ENCODE results near the gene LRRC3. TPM values are rescaled to one million over a fixed set of nuclear protein-coding genes. Genes with fewer than 3 reads are reported as not detected.

LRRC3 gene
- polyA plus RNA-seq, 1 donor (not counting 4 experiments of a cell fraction or from before 2014, with no cell fraction given) = 1.4 TPM

GRCh38 chr21:44425307-44425894 is 29.9 kb upstream of the LRRC3 start:
- Histone ChIP-seq H3K36me3 (ENCODE audit: control insufficient read depth in 2 of 2, extremely low read depth in 1 of 2, insufficient read depth in 2 of 2, low read length in 2 of 2) (no peaks in the 10 kb centered on the region), H3K79me2 (ENCODE audit: control insufficient read depth, insufficient read depth, low read length) (no peaks in the 10 kb centered on the region), H3K9me3 (ENCODE audit: control insufficient read depth, low read depth, low read length) (peaks cover 4% of the 10 kb centered on the region), H3K27ac (ENCODE audit: control insufficient read depth, insufficient read depth, low read length) (no peak overlapping the region), H3K27me3 (ENCODE audit: control insufficient read depth, extremely low read depth, insufficient read depth, low read length) (no peaks in the 10 kb centered on the region), H2AFZ (ENCODE audit: control insufficient read depth, low read length) (no peak overlapping the region), H3K4me3 (ENCODE audit: control insufficient read depth in 2 of 3, extremely low read depth in 1 of 3, insufficient read depth in 2 of 3, low read depth in 1 of 3, low read length in 3 of 3) (peak overlapping the region in 1 of 3 experiments; percentile 22), H3K4me1 (ENCODE audit: control insufficient read depth, extremely low read depth, insufficient read depth, low read length) (no peaks in the 10 kb centered on the region), H3K4me2 (ENCODE audit: control insufficient read depth, extremely low read depth, insufficient read depth, low read depth, low read length) (no peak overlapping the region), H4K20me1 (ENCODE audit: control insufficient read depth, extremely low read depth, insufficient read depth, low read length) (no peaks in the 10 kb centered on the region), H3K9ac (ENCODE audit: control insufficient read depth, extremely low read depth, insufficient read depth, low read length) (no peak overlapping the region), H3K9me1 (ENCODE audit: control insufficient read depth, extremely low read depth, insufficient read depth, low read length) (no peaks in the 10 kb centered on the region)
- DNase-seq (ENCODE audit: low read depth, low spot score) = no peak
- dilution Hi-C loops (cut with MboI; ENCODE audit: extremely low pct_ligation_motif_present, low sequenced_read_pairs) = no loop called here
- TF ChIP-seq CTCF (optimal IDR thresholded peaks at IDR 0.05 in 1 of 3, IDR thresholded peaks at IDR 0.05 in 1 of 3, conservative IDR thresholded peaks at IDR 0.05 in 1 of 3; ENCODE audit: extremely low read depth in 1 of 3, insufficient read depth in 2 of 3, low read length in 3 of 3) (no peak), EZH2 (IDR thresholded peaks at IDR 0.05; ENCODE audit: low read length) (no peak)
- FAIRE-seq = no peak

GRCh38 chr21:44425895-44426662 is 29.2 kb upstream of the LRRC3 start:
- no peaks in the 10 kb centered on the region for H3K79me2 ChIP-seq (ENCODE audit: control insufficient read depth, insufficient read depth, low read length)
- H2AFZ ChIP-seq (ENCODE audit: control insufficient read depth, low read length) = no peak overlapping the region
- H3K4me2 ChIP-seq (ENCODE audit: control insufficient read depth, extremely low read depth, insufficient read depth, low read depth, low read length) = no peak overlapping the region
- H3K27me3 ChIP-seq (ENCODE audit: control insufficient read depth, extremely low read depth, insufficient read depth, low read length) = no peaks in the 10 kb centered on the region
- dilution Hi-C loops (cut with MboI; ENCODE audit: extremely low pct_ligation_motif_present, low sequenced_read_pairs) = no loop called here
- H3K4me3 ChIP-seq (ENCODE audit: control insufficient read depth in 2 of 3, extremely low read depth in 1 of 3, insufficient read depth in 2 of 3, low read depth in 1 of 3, low read length in 3 of 3) = peak overlapping the region in 1 of 3 experiments; percentile 22
- TF ChIP-seq CTCF (optimal IDR thresholded peaks at IDR 0.05 in 1 of 3, IDR thresholded peaks at IDR 0.05 in 1 of 3, conservative IDR thresholded peaks at IDR 0.05 in 1 of 3; ENCODE audit: extremely low read depth in 1 of 3, insufficient read depth in 2 of 3, low read length in 3 of 3) = no peak
- TF ChIP-seq EZH2 (IDR thresholded peaks at IDR 0.05; ENCODE audit: low read length) = no peak
- H3K9me1 ChIP-seq (ENCODE audit: control insufficient read depth, extremely low read depth, insufficient read depth, low read length) = no peaks in the 10 kb centered on the region
- no peaks in the 10 kb centered on the region for H3K36me3 ChIP-seq (ENCODE audit: control insufficient read depth in 2 of 2, extremely low read depth in 1 of 2, insufficient read depth in 2 of 2, low read length in 2 of 2)
- peaks cover 4% of the 10 kb centered on the region for H3K9me3 ChIP-seq (ENCODE audit: control insufficient read depth, low read depth, low read length)
- DNase-seq (ENCODE audit: low read depth, low spot score) = no peak
- FAIRE-seq = no peak
- H4K20me1 ChIP-seq (ENCODE audit: control insufficient read depth, extremely low read depth, insufficient read depth, low read length) = no peaks in the 10 kb centered on the region
- no peak overlapping the region for H3K9ac ChIP-seq (ENCODE audit: control insufficient read depth, extremely low read depth, insufficient read depth, low read length)
- H3K27ac ChIP-seq (ENCODE audit: control insufficient read depth, insufficient read depth, low read length) = no peak overlapping the region
- no peaks in the 10 kb centered on the region for H3K4me1 ChIP-seq (ENCODE audit: control insufficient read depth, extremely low read depth, insufficient read depth, low read length)
